ENCODE results near the gene GREB1L. TPM values are rescaled to one million over a fixed set of nuclear protein-coding genes. Genes with fewer than 3 reads are reported as not detected.
A peak's percentile ranks its signal among the peaks of the same experiment; 100 is the strongest.

GREB1L gene
- total RNA-seq, 1 experiment from 2014 or later, result 3.0 TPM

GRCh38 chr18:21448299-21448698 lies 206.3 kb downstream of the GREB1L start:
- peak; percentile 10 for DNase-seq (ENCODE audit: low read depth)

GRCh38 chr18:21449367-21450290 lies 207.6 kb downstream of the GREB1L start:
- DNase-seq (ENCODE audit: low read depth), result no peak

GRCh38 chr18:21450503-21450902 lies 208.5 kb downstream of the GREB1L start:
- DNase-seq (ENCODE audit: low read depth), result no peak

GRCh38 chr18:21450913-21451312 lies 208.9 kb downstream of the GREB1L start:
- peak; percentile 57 for DNase-seq (ENCODE audit: low read depth)

GRCh38 chr18:21451851-21452250 lies 209.8 kb downstream of the GREB1L start:
- DNase-seq (ENCODE audit: low read depth), result no peak

- no peak for DNase-seq (ENCODE audit: low read depth)
Measured at GRCh38 chr18:21452276-21452780, 210.3 kb downstream of the GREB1L start.

- DNase-seq (ENCODE audit: low read depth), result no peak
Measured at GRCh38 chr18:21452796-21453510, 210.9 kb downstream of the GREB1L start.

- no peak for DNase-seq (ENCODE audit: low read depth)
Measured at GRCh38 chr18:21453511-21453901, 211.5 kb downstream of the GREB1L start.

GRCh38 chr18:21454725-21455124 lies 212.7 kb downstream of the GREB1L start:
- no peak for DNase-seq (ENCODE audit: low read depth)

GRCh38 chr18:21456428-21457178 lies 214.6 kb downstream of the GREB1L start:
- DNase-seq (ENCODE audit: low read depth), result no peak

GRCh38 chr18:21457179-21457535 lies 215.1 kb downstream of the GREB1L start:
- DNase-seq (ENCODE audit: low read depth), result no peak

GRCh38 chr18:21458310-21458709 lies 216.3 kb downstream of the GREB1L start:
- DNase-seq (ENCODE audit: low read depth), result no peak

GRCh38 chr18:21458788-21459187 lies 216.8 kb downstream of the GREB1L start:
- no peak for DNase-seq (ENCODE audit: low read depth)

- no peak for DNase-seq (ENCODE audit: low read depth)
Measured at GRCh38 chr18:21459706-21460286, 217.8 kb downstream of the GREB1L start.

GRCh38 chr18:21461460-21461859 lies 219.4 kb downstream of the GREB1L start:
- DNase-seq (ENCODE audit: low read depth), result no peak

- no peak for DNase-seq (ENCODE audit: low read depth)
Measured at GRCh38 chr18:21463718-21464117, 221.7 kb downstream of the GREB1L start.

- DNase-seq (ENCODE audit: low read depth), result no peak
Measured at GRCh38 chr18:21468514-21469164, 226.6 kb downstream of the GREB1L start.

- no peak for DNase-seq (ENCODE audit: low read depth)
Measured at GRCh38 chr18:21472741-21473140, 230.7 kb downstream of the GREB1L start.

GRCh38 chr18:21474621-21475020 lies 232.6 kb downstream of the GREB1L start:
- DNase-seq (ENCODE audit: low read depth), result no peak

- peak; percentile 43 for DNase-seq (ENCODE audit: low read depth)
Measured at GRCh38 chr18:21479721-21480120, 237.7 kb downstream of the GREB1L start.

GRCh38 chr18:21481739-21482138 lies 239.7 kb downstream of the GREB1L start:
- no peak for DNase-seq (ENCODE audit: low read depth)

All from HT1080 (cell line).